Upper lobe of left lung (tissue), 4 donors: ENCODE data around the gene NEFH.

Experiments
- CTCF ChIP-seq, 6 experiments: fragments of 450-650 bp in 4 of 6; fragments of 200-600 bp in 2 of 6; sonication (generic) in 2 of 6; IDR thresholded peaks; one replicate each; pipeline ENCODE4 v1.5.1; 2016 to 2019; ENCODE audit warnings: antibody characterized with exemption in 6 of 6
- EP300 ChIP-seq, 4 donors: sonication (generic); formaldehyde crosslinking; IDR thresholded peaks; one replicate each; pipeline ENCODE4 v1.5.1; 2017; ENCODE audit warnings: antibody characterized with exemption in 4 of 4, control low read depth in 2 of 4
- POLR2A ChIP-seq, 4 donors: fragments of 450-650 bp; IDR thresholded peaks; one replicate each; pipeline ENCODE4 v1.5.1; 2016 to 2017; ENCODE audit warnings: antibody characterized with exemption in 4 of 4, mild to moderate bottlenecking in 2 of 4
- POLR2AphosphoS5 ChIP-seq, 2 donors: sonication (generic); formaldehyde crosslinking; IDR thresholded peaks; one replicate each; pipeline ENCODE4 v1.5.1; 2017; ENCODE audit warnings: antibody characterized with exemption in 2 of 2

GRCh38 chr22:29519996-29520395 lies 40.0 kb downstream of the NEFH start:
- no peak for TF ChIP-seq EP300 (IDR thresholded peaks at IDR 0.05)
- no peak for TF ChIP-seq POLR2A (IDR thresholded peaks at IDR 0.05)
- TF ChIP-seq CTCF (IDR thresholded peaks at IDR 0.05), result no peak
- no peak for TF ChIP-seq POLR2AphosphoS5 (IDR thresholded peaks at IDR 0.05)
